Measurements from ENCODE around the gene ARMC3. TPM values are rescaled to one million over a fixed set of nuclear protein-coding genes. Genes with fewer than 3 reads are reported as not detected.
"Not testable (repeated sequence)": the region's sequence is repeated elsewhere in the genome, so short reads cannot be mapped to it uniquely, and the experiment has no call there.

Gene ARMC3
- polyA plus RNA-seq, 1 donor: not detected

DNA sequence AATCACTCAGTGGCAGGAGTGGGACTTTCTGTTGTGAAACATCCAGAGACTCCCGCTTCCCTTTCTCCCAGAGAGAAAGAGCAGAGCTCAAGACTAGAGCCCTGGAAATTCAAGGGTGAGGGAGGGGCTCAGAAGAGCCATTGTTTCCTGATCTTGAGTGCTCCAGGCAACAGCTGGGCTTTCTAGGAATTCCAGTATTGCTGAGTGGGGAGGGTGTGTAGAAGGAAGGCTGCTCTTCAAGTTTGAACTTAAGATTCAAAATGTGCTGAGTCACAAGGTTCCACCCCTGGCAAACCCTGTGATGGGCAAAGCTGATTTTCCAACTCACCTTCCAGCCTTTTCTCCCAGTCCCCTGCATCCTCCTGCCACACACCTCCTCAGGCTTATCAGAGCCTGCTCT, 125.2 kb downstream of the ARMC3 start:
- DNase-seq: no peak

DNA sequence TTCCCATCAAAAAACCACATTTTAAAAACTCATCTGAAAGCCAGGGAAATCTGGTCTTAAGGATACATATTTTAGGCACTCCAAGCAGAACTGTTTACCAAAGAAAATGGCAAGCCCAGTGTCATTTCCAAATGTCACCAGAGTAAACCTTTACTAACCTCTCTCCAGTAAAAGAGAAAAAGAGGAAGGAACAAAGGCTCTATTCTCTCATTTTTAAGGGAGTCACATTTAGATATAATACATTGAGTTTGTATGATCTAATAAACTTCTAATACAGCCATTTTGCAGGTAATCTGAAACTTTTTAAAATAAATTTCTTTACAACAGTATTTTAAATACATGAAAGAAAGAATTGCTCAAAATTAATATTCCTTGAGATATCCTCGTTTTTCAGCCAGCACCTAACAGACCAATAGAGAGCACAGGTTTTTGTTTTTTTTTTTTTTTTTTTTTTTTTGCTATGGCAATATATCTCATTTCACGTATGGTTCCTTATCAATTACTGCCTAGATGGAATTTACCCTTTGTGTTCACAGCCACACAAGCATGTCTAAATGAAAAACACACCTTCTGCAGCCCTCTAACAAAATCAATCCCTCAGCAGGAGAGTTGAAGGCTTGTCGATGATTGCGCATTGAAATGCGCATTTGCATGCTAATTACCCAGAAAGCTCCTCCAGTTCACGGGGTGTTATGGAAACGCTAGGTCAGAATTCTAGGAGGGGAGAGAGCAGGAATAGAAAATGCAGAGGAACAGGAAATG, 127.8 kb downstream of the ARMC3 start:
- DNase-seq: no peak

DNA sequence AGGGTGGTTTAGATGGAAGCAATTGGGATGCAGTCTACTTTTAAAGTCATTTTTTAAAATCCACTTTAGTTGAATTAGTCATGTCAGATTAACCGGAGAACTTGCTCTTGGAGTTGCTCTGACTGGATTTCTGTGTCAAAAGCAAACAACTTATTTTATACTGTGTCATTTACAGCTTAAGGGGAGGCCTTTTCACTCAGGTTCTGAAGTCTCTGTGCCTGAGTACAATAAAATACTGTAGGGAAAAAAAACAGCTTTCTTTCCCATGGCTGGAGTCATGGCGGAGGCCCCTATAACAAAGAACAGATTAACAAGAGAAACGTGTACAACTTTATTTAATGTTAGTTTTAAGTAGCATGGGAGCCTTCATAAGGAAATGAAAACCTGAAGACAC, 128.3 kb downstream of the ARMC3 start:
- no peak for DNase-seq

- DNase-seq: no peak
Measured at GRCh38 chr10:23058366-23058765, 130.5 kb downstream of the ARMC3 start.

DNA sequence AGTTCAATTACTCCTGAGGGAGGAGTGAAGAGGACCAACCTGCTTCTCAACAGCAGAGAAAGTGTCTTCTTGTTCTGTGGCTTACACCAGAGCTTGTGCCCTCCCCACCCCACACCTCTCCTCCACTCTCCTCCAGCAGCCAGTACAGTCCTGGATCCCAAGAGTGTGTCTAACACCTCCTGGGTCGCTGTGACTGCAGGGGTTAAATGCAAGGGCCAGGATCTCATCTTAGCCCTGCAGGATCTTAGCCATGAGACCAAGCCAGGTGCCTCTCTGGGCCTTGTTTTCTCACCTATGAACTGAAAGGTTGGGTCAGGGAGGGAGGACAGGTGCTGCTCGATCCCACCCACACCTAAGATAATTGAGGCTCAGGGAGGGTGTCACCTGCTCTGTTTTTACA, 133.1 kb downstream of the ARMC3 start:
- DNase-seq: no peak

GRCh38 chr10:23063045-23063972, 135.5 kb downstream of the ARMC3 start:
- peak; percentile 31 for DNase-seq

- DNase-seq: peak; percentile 15
Measured at GRCh38 chr10:23063973-23064812, 136.3 kb downstream of the ARMC3 start.

DNA sequence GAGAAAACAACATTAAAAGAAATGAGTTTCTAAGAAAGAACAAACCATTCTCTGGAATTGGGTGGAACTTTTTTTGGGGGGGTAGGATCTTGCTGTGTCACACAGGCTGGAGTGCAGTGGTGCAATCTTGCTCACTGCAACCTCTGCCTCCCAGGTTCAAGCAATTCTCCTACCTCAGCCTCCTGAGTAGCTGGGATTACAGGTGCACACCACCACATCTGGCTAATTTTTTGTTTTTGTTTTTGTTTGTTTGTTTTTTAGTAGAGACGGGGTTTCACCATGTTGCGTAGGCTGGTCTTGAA, 136.9 kb downstream of the ARMC3 start:
- DNase-seq: not testable (repeated sequence)

DNA sequence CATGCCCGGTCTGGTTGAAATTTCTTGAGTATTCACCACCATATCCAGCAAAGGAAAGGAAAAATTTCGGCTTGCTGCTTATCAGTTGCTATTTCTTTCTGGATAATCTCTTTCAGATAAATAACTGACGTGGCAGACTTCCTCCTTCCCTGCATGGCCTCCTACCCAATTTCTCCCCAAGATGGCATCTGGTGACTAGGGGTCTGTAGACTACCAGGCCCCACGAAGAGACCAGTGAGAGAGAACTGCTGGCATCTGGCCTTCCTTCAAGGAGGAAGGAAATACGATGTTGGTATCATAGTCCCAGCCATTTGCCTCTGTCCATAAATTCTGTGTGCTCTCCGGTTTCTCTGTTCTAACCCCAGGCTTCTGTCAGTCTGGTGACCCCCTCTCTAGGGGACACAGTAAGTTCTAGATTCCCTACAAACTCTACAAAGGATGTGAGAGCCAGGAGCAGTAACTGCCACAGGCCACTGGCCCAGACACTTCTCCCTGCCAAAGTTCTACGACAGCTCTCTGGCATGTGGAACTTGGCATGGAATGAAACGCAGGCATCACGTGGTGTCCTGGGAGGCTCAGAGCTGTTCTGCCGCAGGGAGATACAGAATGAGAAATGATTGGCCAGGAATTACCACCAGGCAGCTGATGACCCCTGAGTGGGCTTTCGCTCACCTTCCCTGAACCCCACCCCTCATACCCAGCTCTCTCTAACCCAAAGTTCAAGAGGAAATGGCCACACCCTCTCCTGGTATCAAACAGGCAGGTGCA, 137.5 kb downstream of the ARMC3 start:
- peak; percentile 60 for DNase-seq

DNA sequence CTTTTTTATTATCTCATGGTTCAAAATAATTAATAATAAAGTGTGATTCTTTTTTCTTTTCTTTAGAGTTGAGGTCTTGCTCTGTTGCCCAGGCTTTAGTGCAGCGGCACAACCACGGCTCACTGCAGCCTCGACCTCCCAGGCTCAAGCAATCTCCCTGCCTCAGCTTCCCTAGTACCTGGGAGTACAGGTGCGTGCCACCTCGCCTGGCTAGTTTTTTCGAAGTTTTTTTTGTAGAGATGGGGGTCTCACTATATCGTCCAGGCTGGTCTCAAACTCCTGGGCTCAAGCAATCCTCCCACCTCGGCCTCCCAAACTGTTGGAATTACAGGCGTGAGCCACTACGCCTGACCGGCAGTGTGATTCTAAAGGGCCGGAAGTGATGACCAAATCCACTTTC, 139.5 kb downstream of the ARMC3 start:
- no peak for DNase-seq

DNA sequence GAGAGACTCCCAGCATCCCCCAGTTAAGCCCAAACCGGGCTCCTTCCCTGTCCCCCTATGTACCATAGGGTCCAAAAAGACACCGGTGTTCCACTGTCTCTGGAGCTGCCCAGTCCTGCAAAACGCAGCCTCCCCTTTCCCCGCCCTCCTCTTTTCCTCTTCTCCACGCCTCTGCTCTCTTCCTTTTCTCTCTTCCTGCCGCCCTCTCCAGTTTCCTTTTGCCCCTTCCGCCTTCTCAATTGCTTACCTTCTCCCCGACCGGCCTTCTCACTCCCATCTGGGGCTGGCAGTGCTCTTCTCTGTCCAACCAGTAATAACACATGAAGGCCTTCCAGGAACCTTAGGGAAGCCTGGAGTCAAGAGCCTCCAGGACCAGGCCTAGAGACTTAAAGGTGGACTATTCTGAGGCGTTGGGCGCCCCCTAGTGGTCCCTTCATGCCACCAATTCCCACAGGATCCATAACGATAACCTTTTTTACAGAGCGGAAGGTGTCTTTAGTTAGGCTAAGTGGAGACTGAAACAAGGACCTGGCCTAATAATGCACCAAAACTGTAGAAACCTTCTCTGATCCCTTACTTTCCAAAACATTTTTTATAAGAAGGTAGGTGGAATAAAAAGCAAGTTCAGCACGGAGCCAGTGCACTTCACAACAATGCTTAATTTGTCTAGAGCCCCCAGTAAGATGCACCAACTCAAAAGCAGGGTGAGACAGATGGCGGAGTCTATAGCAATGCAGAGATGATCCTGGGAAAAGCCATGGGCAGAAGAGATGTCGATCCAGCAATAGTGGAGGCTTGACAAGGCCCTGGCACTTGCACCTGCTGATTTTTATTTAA, 140.3 kb downstream of the ARMC3 start:
- peak; percentile 66 for DNase-seq

GRCh38 chr10:23069019-23069815, 141.4 kb downstream of the ARMC3 start:
- DNase-seq: no peak

DNA sequence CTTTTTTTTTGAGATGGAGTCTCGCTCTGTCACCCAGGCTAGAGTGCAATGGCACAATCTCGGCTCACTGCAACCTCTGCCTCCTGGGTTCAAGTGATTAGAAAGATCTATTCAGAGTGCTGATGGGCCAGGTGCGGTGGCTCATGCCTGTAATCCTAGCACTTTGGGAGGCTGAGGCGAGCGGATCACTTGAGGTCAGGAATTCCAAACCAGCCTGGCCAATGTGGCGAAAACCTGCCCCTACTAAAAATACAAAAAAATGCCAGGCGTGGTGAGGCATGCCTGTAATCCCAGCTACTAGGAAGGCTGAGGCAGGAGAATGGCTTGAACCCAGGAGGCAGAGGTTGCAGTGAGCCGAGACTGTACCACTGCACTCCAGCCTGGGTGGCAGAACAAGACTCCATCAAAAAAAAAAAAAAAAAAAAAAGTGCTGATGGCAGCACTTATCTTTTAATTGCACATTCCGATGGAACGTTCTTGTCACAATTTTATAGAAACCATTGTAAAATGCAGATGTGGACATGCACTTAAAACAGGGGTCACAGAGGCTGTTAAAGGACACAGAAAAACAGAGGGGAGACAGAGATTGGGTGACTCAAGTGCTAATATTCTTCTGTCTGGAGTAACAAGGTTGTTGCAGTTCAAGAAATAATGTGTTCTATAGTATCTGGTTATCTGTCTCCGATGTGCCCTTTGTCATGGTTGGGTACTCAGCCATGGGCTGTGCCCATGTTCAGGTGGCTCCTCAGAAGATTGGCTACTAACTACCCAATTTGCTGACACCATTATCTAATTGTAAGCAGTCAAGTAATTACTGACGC, 142.4 kb downstream of the ARMC3 start:
- not testable (repeated sequence) for DNase-seq

GRCh38 chr10:23070913-23071218, 143.0 kb downstream of the ARMC3 start:
- no peak for DNase-seq

DNA sequence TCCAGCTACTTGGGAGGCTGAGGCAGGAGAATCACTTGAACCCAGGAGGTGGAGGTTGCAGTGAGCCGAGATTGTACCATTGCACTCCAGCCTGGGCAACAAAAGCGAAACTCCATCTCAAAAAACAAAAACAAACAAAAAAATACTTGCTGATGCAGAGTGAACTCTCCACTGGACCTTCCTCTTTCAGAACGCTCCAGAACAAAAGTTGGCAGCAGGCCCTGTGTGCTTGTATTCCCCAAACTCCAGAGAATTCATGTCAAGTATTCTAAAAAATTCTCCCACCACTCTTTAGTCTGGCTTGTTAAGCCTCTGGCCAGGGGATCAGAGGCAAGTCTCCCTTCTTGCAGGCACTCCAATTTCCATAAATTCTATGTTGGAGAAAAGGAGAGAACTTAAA, 144.7 kb downstream of the ARMC3 start:
- DNase-seq: peak; percentile 19

DNA sequence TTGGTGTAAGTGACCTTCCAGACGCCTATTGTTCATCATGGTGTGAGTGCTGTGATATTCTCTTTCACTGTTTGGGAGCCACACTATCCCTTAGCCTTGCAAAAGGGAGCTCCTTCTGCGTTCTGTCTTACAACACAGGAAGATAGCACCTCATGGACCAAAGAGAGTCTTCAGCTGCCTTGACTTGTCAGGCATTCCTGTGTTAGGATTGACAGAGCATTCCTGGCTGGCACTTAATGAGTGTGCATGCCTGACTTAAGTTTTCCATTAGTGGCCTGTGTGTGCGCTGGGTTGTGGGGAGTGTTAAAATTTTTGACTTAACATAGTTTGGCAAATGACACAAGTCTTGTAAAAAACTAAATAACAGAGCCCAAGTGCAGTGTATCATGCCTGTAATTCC, 145.7 kb downstream of the ARMC3 start:
- DNase-seq: no peak

DNA sequence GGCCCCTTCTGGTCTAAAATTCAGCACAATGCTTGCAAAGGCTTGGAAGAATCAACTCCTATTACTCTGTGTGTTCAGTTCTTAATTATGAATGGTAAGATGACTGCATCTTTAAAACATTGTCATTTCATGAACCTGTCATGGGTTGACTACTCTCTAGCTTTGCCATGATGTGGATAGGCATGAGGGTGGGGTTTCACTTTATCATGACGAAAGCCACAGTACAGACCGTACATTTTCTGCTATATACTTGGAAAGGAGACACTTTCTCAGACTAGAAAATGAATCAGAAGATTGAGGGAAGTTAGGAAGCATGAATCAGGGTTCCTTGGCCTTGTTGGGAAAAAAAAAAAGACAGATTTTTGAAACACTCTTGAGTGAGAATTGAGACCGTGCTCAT, 147.8 kb downstream of the ARMC3 start:
- DNase-seq: no peak

- no peak for DNase-seq
Measured at GRCh38 chr10:23078114-23078513, 150.3 kb downstream of the ARMC3 start.

DNA sequence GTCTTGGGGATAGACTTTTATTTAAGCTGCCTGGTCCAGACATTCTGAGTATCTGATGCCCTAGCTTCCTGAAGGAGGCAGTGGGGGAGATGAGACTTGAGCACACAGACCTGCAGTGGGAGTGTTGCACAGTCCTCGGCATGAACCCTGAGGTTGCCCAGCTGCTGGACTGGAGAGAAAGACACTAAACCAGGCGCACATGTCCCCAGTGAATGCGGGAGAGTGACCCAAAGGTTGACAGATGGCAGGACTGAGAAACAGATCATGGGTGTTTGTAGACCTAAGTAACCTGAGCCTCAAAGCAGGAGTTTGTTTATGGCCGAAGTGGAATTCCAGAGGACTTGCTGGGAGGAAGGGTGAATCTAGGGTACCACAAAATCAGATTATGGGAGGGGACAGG, 151.8 kb downstream of the ARMC3 start:
- no peak for DNase-seq

DNA sequence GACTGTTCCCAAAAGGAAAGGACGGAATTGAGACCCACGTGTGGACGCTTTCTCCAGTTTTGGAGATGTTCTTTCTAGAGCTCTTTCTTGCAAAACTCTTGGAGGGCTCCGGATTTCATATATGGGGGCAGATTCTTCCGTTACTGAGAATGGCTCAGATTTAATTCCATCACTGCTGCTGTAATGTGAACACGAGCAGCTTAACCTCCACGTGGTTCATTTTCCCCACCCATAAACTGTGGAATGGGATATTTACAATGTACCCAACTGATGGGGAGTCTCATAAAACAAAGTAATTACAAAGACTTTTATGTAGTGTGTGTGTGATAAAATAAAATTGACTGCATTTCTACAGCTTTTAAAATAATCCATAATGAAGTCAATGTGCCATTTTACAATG, 152.4 kb downstream of the ARMC3 start:
- no peak for DNase-seq
